Prostate gland (tissue), 2 donors: ENCODE data around the gene LAMA1.

Experiments
- POLR2A ChIP-seq: fragments of 450-650 bp; IDR thresholded peaks from one replicate; pipeline ENCODE4 v1.6.1; 2016; ENCODE audit warnings: antibody characterized with exemption, mild to moderate bottlenecking
- TF ChIP-seq, protein P1 (sequence below), 4 experiments: fragments of 200-600 bp in 2 of 4; fragments of 450-650 bp in 2 of 4; sonication (generic) in 2 of 4; IDR thresholded peaks; 1 replicate in 3 of 4; 2 replicates in 1 of 4; pipeline ENCODE4 v1.5.1; 2016 to 2019; ENCODE audit warnings: antibody characterized with exemption in 4 of 4, mild to moderate bottlenecking in 2 of 4, moderate library complexity in 2 of 4

DNA sequence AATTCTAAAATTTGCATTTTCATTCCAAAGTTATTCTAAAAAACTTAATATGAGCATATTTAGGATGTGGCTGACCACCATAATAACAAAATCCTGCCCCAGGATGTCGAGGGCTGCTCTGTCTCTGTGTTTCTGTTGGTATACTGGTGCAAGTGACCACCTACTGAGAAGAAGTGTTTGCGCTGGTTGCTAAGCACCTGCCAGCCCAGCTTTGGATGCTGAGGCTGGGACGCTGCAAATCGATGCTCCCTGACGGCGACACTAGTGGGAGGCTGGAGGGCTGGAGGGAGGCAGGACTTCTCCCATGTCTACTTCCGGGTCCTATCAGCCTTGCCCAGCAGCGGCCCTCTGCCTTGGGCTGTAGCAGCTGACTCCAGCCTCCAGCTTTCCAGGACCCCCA, 45.0 kb downstream of the LAMA1 start:
- TF ChIP-seq, protein P1, sequence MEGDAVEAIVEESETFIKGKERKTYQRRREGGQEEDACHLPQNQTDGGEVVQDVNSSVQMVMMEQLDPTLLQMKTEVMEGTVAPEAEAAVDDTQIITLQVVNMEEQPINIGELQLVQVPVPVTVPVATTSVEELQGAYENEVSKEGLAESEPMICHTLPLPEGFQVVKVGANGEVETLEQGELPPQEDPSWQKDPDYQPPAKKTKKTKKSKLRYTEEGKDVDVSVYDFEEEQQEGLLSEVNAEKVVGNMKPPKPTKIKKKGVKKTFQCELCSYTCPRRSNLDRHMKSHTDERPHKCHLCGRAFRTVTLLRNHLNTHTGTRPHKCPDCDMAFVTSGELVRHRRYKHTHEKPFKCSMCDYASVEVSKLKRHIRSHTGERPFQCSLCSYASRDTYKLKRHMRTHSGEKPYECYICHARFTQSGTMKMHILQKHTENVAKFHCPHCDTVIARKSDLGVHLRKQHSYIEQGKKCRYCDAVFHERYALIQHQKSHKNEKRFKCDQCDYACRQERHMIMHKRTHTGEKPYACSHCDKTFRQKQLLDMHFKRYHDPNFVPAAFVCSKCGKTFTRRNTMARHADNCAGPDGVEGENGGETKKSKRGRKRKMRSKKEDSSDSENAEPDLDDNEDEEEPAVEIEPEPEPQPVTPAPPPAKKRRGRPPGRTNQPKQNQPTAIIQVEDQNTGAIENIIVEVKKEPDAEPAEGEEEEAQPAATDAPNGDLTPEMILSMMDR (IDR thresholded peaks at IDR 0.05): no peak
- TF ChIP-seq POLR2A: no peak
